LNCAP (cell line): ENCODE results near the gene CATSPERZ.

Experiments used
- CTCF ChIP-seq: fragments of 450-650 bp; IDR thresholded peaks from 2 replicates; pipeline ENCODE4 v1.5.1; 2017; ENCODE audit warnings: mild to moderate bottlenecking

CATSPERZ gene

GRCh38 chr11:64318766-64319761 is 18.9 kb downstream of the CATSPERZ start:
- no peak for TF ChIP-seq CTCF

- TF ChIP-seq CTCF: no peak
Observed at GRCh38 chr11:64320556-64320955, 20.4 kb downstream of the CATSPERZ start.

GRCh38 chr11:64321026-64321425 is 20.9 kb downstream of the CATSPERZ start:
- TF ChIP-seq CTCF: no peak

- TF ChIP-seq CTCF: no peak
Observed at GRCh38 chr11:64321533-64321932, 21.4 kb downstream of the CATSPERZ start.

- TF ChIP-seq CTCF: no peak
Observed at GRCh38 chr11:64322925-64323260, 22.7 kb downstream of the CATSPERZ start.

GRCh38 chr11:64323373-64323772 is 23.2 kb downstream of the CATSPERZ start:
- TF ChIP-seq CTCF: no peak

- TF ChIP-seq CTCF: no peak
Observed at GRCh38 chr11:64324692-64325469, 24.7 kb downstream of the CATSPERZ start.
